GM20000 (cell line): ENCODE measurements around the gene CDNF.
A peak's percentile ranks its signal among the peaks of the same experiment; 100 is the strongest.
"Not testable (repeated sequence)": the region's sequence is repeated elsewhere in the genome, so short reads cannot be mapped to it uniquely, and the experiment has no call there.

ENCODE experiments used
- DNase-seq: peaks from one replicate; pipeline ENCODE4 v3.0.0; 2012; ENCODE audit warnings: low spot score
- TF ChIP-seq, protein P1 (sequence below): IDR thresholded peaks from 2 replicates; pipeline ENCODE4 v1.5.1; 2012; ENCODE audit warnings: mild to moderate bottlenecking, control low read depth; ENCODE audit errors: extremely low read depth, missing control alignments

The CDNF gene

DNA sequence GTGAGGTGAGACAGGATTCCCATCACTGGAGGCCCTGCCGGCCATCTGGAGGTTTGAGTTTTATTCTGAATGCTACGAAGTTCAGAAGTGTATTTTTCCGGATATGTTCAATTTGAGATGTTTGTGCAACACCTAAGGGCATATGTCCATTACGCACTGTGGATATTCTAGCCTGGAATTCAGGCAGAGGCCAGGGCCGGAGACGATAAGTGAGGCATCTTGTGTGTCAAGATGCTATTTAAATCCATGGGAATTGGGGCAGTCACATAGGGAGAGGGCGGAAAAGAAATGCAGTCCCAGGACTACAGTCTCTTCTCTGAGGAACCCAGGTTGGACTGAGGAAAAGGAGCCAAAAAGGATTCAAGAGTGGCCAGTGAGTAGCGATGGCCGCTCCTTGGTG, 38.9 kb upstream of the CDNF start:
- TF ChIP-seq, protein P1, sequence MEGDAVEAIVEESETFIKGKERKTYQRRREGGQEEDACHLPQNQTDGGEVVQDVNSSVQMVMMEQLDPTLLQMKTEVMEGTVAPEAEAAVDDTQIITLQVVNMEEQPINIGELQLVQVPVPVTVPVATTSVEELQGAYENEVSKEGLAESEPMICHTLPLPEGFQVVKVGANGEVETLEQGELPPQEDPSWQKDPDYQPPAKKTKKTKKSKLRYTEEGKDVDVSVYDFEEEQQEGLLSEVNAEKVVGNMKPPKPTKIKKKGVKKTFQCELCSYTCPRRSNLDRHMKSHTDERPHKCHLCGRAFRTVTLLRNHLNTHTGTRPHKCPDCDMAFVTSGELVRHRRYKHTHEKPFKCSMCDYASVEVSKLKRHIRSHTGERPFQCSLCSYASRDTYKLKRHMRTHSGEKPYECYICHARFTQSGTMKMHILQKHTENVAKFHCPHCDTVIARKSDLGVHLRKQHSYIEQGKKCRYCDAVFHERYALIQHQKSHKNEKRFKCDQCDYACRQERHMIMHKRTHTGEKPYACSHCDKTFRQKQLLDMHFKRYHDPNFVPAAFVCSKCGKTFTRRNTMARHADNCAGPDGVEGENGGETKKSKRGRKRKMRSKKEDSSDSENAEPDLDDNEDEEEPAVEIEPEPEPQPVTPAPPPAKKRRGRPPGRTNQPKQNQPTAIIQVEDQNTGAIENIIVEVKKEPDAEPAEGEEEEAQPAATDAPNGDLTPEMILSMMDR = no peak
- DNase-seq = no peak

GRCh38 chr10:14875941-14876340, 38.1 kb upstream of the CDNF start:
- DNase-seq = no peak
- TF ChIP-seq, protein P1 = no peak

DNA sequence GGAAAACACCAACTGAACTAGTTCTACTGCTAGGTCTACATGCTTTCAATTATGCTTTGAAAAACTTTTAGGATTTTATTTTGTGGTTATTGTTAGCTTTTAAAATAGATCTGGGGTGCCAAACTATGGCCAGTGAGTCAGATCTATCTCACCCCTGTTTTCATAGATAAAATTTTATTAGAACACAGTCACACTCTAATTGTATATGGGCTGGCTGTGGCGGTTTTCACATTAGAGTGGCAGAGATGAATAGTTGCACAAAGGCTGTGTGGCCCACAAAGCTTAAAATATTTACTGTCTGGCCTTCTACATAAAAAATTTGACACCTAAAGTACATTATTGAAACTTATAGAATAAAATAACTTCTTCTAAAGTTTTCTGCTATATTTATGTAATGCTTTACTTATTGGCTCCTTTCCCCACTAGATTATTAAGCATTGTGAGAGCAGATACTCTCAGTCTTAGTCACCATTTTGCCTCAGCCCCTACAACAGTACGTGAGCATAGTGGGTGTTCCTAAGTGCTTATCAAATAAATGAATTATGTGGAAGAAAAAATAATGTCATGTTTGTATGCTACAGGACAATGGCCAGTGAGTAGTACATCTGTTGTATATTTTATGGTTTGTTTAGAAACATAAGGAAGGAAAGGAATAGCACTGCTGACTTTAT, 35.4 kb upstream of the CDNF start:
- peak; percentile 26 for DNase-seq
- TF ChIP-seq, protein P1 = no peak

DNA sequence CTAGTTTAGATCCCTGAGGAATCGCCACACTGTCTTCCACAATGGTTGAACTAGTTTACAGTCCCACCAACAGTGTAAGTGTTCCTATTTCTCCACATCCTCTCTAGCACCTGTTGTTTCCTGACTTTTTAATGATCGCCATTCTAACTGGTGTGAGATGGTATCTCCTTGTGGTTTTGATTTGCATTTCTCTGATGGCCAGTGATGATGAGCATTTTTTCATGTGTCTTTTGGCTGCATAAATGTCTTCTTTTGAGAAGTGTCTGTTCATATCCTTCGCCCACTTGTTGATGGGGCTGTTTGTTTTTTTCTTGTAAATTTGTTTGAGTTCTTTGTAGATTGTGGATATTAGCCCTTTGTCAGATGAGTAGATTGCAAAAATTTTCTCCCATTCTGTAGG, 27.0 kb upstream of the CDNF start:
- not testable (repeated sequence) for DNase-seq

- DNase-seq = not testable (repeated sequence)
These were observed 26.6 kb upstream of the CDNF start for GRCh38 chr10:14864466-14864865.

- TF ChIP-seq, protein P1 = no peak
- no peak for DNase-seq
These were observed 23.0 kb upstream of the CDNF start for GRCh38 chr10:14860791-14861190.

DNA sequence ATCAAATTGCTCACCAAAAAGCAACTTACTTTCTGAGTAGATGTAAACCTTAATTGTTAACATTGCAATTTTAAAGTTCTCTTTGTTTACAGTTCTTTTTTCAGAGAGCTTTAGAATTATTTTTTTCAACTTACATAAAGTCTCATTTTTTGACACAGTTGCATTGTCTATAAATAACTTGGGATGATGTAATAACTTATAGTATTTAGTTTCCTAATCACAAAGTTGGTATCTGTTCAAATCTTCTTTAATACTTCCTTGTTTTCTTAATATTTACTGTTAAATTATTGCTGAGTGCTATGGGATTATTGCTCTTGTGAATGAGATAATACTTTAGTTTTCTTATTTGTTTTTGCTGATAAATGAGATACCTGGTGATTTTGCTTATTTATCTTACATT, 21.9 kb upstream of the CDNF start:
- no peak for DNase-seq
- TF ChIP-seq, protein P1 = no peak

- TF ChIP-seq, protein P1 = no peak
- DNase-seq = no peak
These were observed 21.2 kb upstream of the CDNF start for GRCh38 chr10:14859043-14859442.
